Esophagus muscularis mucosa (tissue), 4 donors: ENCODE measurements around the gene MTG2. TPM values are rescaled to one million over a fixed set of nuclear protein-coding genes. Genes with fewer than 3 reads are reported as not detected.

Experiments
- DNase-seq: peaks from one replicate; pipeline ENCODE4 v3.0.0-alpha.2; 2017; ENCODE audit errors: extremely low spot score
- H3K27ac ChIP-seq, 4 donors: fragments of 200-600 bp; sonication (generic); replicated peaks in 1 of 4; 1 replicate in 3 of 4; 2 replicates in 1 of 4; pipeline ENCODE4 v1.5.1; 2016 to 2019; ENCODE audit warnings: mild to moderate bottlenecking in 1 of 4
- H3K27me3 ChIP-seq, 4 donors: fragments of 200-600 bp; sonication (generic); one replicate each; pipeline versions ENCODE4 v1.5.1 to v1.6.0; 2016 to 2019
- H3K36me3 ChIP-seq, 4 donors: fragments of 200-600 bp; sonication (generic); one replicate each; pipeline ENCODE4 v1.5.1; 2016 to 2019
- H3K4me1 ChIP-seq, 4 donors: fragments of 200-600 bp; sonication (generic); one replicate each; pipeline ENCODE4 v1.5.1; 2016 to 2019
- H3K4me3 ChIP-seq, 4 donors: fragments of 200-600 bp; sonication (generic); 1 replicate in 2 of 4; 2 replicates in 2 of 4; pipeline ENCODE4 v1.5.1; 2016 to 2019; ENCODE audit warnings: mild to moderate bottlenecking in 4 of 4, moderate library complexity in 1 of 4
- H3K9me3 ChIP-seq, 4 donors: fragments of 200-600 bp; sonication (generic); 1 replicate in 3 of 4; 2 replicates in 1 of 4; pipeline ENCODE4 v1.5.1; 2016 to 2019
- EP300 ChIP-seq: sonication (generic); formaldehyde crosslinking; IDR thresholded peaks from one replicate; pipeline ENCODE4 v1.6.1; 2017; ENCODE audit warnings: antibody characterized with exemption
- POLR2A ChIP-seq: fragments of 450-650 bp; IDR thresholded peaks from one replicate; pipeline ENCODE4 v1.6.1; 2017; ENCODE audit warnings: antibody characterized with exemption, moderate library complexity, mild to moderate bottlenecking, low read depth
- POLR2AphosphoS5 ChIP-seq, 2 donors: sonication (generic); formaldehyde crosslinking; IDR thresholded peaks; one replicate each; pipeline ENCODE4 v1.6.1; 2017; ENCODE audit warnings: antibody characterized with exemption in 2 of 2
- WGBS: methylation state at CpG from one replicate; pipeline ENCODE4 v1.1.5; 2018; 5-methylcytosine and 5-hydroxymethylcytosine counted together
- intact Hi-C: fragments of 100-400 bp; cut with DNase I; formaldehyde crosslinking; loops from one replicate; pipeline ENCODE4 v1.15.1; 2023
- total RNA-seq, 4 donors: library from RNA; depleted of rRNA; stranded (reverse); fragments of >200 nt; gene quantifications; one replicate each; pipeline versions ENCODE4 v1.1.0 to v1.2.1, GENCODE V29; 2016
- TF ChIP-seq, protein P1 (sequence below), 3 experiments: fragments of 200-600 bp in 2 of 3; fragments of 450-650 bp in 1 of 3; sonication (generic) in 2 of 3; IDR thresholded peaks; one replicate each; pipeline ENCODE4 v1.5.1; 2017 to 2019; ENCODE audit warnings: antibody characterized with exemption in 3 of 3, mild to moderate bottlenecking in 2 of 3, moderate library complexity in 1 of 3

MTG2 gene
- total RNA-seq, 4 donors from 2014 or later, result 21.6 to 26.5 (median 26.0) TPM

DNA sequence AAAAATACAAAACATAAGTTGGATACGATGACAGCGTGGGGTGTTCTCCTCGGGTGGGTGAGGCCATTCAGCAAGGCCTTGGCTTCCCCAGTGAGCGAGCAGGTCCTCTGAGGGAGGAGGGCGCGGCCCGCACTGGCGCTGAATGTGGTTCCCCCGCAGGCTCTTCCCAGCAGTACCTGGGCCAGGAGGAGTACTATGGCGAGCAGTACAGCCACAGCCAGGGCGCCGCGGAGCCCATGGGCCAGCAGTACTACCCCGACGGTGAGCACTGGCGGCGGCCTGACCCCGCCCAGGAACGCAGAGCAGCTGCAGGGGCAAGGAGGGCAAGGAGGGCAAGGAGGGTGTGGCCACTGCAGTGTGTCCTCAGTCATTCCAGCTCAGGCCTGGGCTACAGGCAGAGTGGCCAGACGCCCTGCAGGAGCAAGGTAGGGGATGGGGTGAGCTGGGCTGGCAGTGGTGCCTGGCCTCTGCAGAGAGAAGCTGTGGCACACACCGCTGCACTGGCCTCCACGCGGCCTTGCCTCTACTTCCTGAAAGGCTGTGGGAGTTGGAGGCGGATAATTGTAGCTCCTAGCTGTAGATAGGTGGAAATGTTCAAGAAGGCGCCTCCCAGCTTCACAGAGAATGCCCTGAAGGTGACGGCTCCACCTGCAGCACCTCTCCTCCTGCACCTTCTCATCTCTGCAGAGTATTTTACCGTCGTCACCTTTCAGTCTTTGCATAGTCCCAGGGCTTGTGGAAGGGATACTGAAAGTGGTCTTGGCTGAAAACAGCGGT is 18.7 kb upstream of the MTG2 start:
- TF ChIP-seq, protein P1, sequence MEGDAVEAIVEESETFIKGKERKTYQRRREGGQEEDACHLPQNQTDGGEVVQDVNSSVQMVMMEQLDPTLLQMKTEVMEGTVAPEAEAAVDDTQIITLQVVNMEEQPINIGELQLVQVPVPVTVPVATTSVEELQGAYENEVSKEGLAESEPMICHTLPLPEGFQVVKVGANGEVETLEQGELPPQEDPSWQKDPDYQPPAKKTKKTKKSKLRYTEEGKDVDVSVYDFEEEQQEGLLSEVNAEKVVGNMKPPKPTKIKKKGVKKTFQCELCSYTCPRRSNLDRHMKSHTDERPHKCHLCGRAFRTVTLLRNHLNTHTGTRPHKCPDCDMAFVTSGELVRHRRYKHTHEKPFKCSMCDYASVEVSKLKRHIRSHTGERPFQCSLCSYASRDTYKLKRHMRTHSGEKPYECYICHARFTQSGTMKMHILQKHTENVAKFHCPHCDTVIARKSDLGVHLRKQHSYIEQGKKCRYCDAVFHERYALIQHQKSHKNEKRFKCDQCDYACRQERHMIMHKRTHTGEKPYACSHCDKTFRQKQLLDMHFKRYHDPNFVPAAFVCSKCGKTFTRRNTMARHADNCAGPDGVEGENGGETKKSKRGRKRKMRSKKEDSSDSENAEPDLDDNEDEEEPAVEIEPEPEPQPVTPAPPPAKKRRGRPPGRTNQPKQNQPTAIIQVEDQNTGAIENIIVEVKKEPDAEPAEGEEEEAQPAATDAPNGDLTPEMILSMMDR (IDR thresholded peaks at IDR 0.05), result no peak
- no peak for TF ChIP-seq POLR2AphosphoS5 (IDR thresholded peaks at IDR 0.05)
- no peak for TF ChIP-seq EP300
- TF ChIP-seq POLR2A, result no peak
- intact Hi-C loops, result no loop called here
- DNase-seq, result no peak
- H3K27me3 ChIP-seq, result no peaks in the 10 kb centered on the region
- no peak overlapping the region for H3K27ac ChIP-seq
- H3K4me1 ChIP-seq, result no peaks in the 10 kb centered on the region
- no peaks in the 10 kb centered on the region for H3K9me3 ChIP-seq
- 95% methylated on average over 18 of the region's 29 CpGs for WGBS
- H3K36me3 ChIP-seq, result peaks cover 50 to 93% (median 87%) of the 10 kb centered on the region in 4 donors
- no peak overlapping the region for H3K4me3 ChIP-seq

DNA sequence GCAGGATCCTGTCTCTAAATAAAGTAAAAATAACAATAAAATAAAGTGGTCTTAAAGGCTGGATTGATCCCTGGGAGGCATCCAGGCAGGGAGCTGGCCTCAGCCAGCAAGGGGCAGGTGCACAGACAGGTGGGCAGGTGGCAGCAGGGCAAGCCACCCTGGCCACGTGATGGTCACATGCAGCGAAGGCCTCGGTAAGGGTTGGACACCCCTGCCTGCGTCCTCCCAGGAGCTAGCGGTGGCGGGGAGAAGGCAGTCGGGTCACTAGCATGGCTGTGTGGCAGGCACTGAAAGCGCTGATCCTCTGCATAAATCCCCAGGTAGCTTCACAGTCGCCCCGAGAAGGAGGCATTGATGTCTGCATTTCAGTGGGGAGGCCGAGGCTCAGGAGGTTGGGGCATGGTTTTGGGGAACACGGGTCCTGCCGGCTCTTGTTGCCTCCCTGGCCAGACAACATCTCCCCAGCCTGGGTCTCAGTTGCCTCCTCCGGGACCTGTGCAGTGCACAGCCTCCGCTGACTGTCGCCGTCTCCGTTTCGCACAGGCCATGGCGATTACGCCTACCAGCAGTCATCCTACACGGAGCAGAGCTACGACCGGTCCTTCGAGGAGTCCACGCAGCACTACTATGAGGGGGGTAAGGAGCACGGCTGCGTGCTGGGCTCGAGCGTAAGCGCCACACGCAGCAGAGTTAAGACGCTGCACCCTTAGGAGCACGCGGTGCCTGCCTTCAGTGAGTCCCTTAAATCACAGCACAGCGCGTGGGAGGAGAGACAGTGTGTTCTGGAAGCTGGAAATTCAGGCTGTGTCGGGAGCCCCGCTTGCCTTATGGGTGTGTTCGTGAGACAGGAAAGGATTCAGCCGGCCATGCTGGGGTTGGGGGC is 17.7 kb upstream of the MTG2 start:
- H3K36me3 ChIP-seq, result peaks cover 50 to 95% (median 90%) of the 10 kb centered on the region in 4 donors
- H3K4me1 ChIP-seq, result no peaks in the 10 kb centered on the region
- TF ChIP-seq EP300 (no peak), POLR2AphosphoS5 (IDR thresholded peaks at IDR 0.05) (no peak), POLR2A (no peak)
- TF ChIP-seq, protein P1 (IDR thresholded peaks at IDR 0.05), result no peak
- intact Hi-C loops, result no loop called here
- no peak overlapping the region for H3K4me3 ChIP-seq
- H3K9me3 ChIP-seq, result no peaks in the 10 kb centered on the region
- H3K27me3 ChIP-seq, result no peaks in the 10 kb centered on the region
- DNase-seq, result no peak
- 94% methylated on average over 33 of the region's 41 CpGs for WGBS
- no peak overlapping the region for H3K27ac ChIP-seq

DNA sequence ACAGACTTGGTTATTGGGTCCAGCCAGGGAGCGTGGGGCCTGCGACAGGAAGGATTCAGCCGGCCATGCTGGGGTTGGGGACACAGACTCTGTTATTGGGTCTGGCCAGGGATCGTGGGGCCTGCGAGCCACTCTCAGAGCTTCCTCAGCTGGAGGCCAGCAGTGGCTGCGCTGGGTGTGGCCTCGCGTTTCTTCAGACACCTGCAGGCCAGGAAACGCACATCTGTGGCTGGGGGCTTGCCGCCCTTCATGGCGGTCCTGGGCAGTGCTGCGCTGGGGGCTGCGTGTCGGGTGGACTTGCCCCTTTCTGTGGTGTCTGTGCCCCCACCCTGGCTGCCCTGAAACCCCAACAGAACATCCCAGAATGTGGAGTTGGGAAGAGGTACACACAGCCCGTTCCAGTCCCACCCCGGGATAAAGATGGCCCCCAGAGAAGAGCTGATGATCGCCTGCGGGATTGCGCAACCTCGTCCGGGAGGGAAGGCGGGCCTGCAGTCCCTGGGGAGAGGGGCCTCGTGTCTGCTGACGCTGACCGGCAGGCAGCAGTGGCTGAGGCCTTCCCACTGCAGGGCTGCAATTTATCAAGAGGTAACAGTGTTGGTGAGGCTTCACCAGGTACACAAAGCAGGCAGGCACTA is 16.9 kb upstream of the MTG2 start:
- no peaks in the 10 kb centered on the region for H3K27me3 ChIP-seq
- intact Hi-C loops, result no loop called here
- no peak for DNase-seq
- peaks cover 46 to 93% (median 85%) of the 10 kb centered on the region in 4 donors for H3K36me3 ChIP-seq
- no peak overlapping the region for H3K4me3 ChIP-seq
- 98% methylated on average over 7 of the region's 25 CpGs for WGBS
- H3K4me1 ChIP-seq, result no peaks in the 10 kb centered on the region
- H3K27ac ChIP-seq, result no peak overlapping the region
- no peak for TF ChIP-seq POLR2A
- no peaks in the 10 kb centered on the region for H3K9me3 ChIP-seq

DNA sequence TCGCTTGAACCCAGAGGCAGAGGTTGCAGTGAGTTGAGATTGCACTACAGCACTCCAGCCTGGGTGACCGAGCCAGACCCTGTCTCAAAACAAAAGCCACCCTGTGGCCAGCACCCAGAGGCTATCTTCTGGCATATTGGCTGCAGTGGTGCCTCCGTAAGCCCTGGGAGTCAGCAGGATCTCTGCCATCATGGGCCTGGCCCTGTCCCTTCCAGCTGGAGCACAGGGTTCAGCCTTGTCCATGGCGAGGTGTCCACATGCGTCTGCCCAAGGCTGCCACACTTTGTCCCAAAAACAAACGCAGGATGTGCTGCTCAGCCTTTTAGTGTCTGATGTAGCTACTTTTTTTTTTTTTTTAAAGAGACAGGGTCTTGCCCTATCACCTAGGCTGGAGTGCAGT is 15.4 kb upstream of the MTG2 start:
- TF ChIP-seq EP300, result no peak
- no peak for TF ChIP-seq POLR2AphosphoS5 (IDR thresholded peaks at IDR 0.05)
- TF ChIP-seq, protein P1 (IDR thresholded peaks at IDR 0.05), result no peak
- no peak for TF ChIP-seq POLR2A
- no peaks in the 10 kb centered on the region for H3K27me3 ChIP-seq
- intact Hi-C loops, result no loop called here
- no peaks in the 10 kb centered on the region for H3K9me3 ChIP-seq
- peaks cover 0 to 2% (median 0%) of the 10 kb centered on the region in 4 donors for H3K4me1 ChIP-seq
- no peak for DNase-seq
- WGBS, result 78% methylated on average over 5 of the region's 6 CpGs
- no peak overlapping the region for H3K4me3 ChIP-seq
- no peak overlapping the region for H3K27ac ChIP-seq
- H3K36me3 ChIP-seq, result peaks cover 32 to 81% (median 71%) of the 10 kb centered on the region in 4 donors

DNA sequence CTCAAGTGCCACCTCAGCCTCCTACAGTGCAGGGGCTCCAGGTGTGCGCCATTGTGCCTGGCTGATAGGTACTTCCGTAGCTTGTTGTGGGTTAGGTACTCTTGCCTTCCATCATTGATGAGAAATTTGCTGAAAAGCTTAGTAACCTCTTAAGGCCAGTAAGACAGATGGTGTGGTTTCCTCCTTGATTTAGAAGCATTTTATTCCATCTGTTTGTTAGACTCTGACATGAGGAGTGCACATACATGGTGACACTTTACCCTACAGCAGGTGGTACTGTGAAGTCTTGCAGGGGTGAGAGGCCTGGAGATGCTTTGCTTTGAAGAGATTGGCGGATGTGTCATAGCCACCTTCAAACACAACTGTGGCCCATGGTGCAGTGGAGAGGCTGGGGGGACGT is 14.8 kb upstream of the MTG2 start:
- intact Hi-C loops, result no loop called here
- Histone ChIP-seq H3K4me1 (peaks cover 0 to 2% (median 0%) of the 10 kb centered on the region in 4 donors), H3K9me3 (no peaks in the 10 kb centered on the region), H3K27ac (no peak overlapping the region), H3K36me3 (peaks cover 29 to 81% (median 71%) of the 10 kb centered on the region in 4 donors), H3K4me3 (no peak overlapping the region), H3K27me3 (no peaks in the 10 kb centered on the region)
- WGBS, result 90% methylated on average over 4 of the region's 4 CpGs
- TF ChIP-seq, protein P1 (IDR thresholded peaks at IDR 0.05), result no peak
- TF ChIP-seq EP300 (no peak), POLR2A (no peak), POLR2AphosphoS5 (IDR thresholded peaks at IDR 0.05) (no peak)
- DNase-seq, result no peak
